SW480 (cell line): ENCODE data around the gene SYNPR.

Source experiments
- DNase-seq: peaks from one replicate; pipeline ENCODE4 v3.0.0-alpha.2; 2016; ENCODE audit warnings: low spot score

The SYNPR gene

DNA sequence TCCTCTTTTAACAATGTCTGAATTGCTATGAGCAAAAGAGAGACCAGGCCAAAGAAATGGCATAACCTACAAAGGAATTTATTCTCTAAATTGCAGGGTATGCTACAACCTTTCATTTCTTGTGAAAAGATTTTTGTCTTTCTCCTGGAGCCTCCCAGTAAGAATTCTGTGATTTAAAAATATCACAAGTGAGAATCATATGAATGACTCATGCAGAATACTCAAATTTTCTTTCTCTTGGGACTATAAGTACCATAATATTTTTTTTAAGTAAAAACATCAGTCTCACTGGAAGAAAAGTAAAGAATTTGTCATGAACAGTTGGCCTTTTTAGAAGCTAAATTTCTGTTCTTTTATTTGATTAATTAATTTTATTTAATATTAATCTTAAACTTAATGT is 26.3 kb downstream of the SYNPR start:
- DNase-seq, result no peak

GRCh38 chr3:63308072-63308471 is 30.0 kb downstream of the SYNPR start:
- DNase-seq, result no peak

GRCh38 chr3:63309768-63310167 is 31.7 kb downstream of the SYNPR start:
- DNase-seq, result no peak

DNA sequence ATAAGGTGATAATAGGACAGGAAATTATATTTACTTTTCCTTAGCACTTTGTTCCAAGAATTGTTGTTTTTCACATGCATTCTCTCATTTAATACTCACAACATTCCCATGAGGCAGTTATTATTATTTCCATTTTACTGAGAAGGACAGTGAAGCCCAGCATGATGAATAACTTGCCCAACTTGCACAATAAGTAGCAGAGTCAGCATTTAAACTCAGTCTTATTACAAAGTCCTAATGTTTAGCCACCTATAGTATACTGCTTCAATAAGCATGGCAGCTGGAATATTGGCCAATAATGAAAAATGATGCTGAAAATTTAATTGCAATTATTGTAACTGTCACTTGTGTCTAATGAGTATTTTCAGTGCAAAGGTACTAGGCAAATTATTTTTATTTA is 45.7 kb downstream of the SYNPR start:
- no peak for DNase-seq

- DNase-seq, result no peak
Measured at GRCh38 chr3:63324621-63325020, 46.5 kb downstream of the SYNPR start.

- no peak for DNase-seq
Measured at GRCh38 chr3:63325386-63325785, 47.3 kb downstream of the SYNPR start.

- peak; percentile 7 for DNase-seq
Measured at GRCh38 chr3:63328365-63328764, 50.3 kb downstream of the SYNPR start.

- no peak for DNase-seq
Measured at GRCh38 chr3:63331520-63331919, 53.4 kb downstream of the SYNPR start.

GRCh38 chr3:63333815-63334214 is 55.7 kb downstream of the SYNPR start:
- DNase-seq, result no peak

GRCh38 chr3:63338351-63338750 is 60.2 kb downstream of the SYNPR start:
- no peak for DNase-seq

- peak; percentile 86 for DNase-seq
Measured at GRCh38 chr3:63343674-63344073, 65.6 kb downstream of the SYNPR start.

GRCh38 chr3:63344661-63345060 is 66.6 kb downstream of the SYNPR start:
- no peak for DNase-seq

DNA sequence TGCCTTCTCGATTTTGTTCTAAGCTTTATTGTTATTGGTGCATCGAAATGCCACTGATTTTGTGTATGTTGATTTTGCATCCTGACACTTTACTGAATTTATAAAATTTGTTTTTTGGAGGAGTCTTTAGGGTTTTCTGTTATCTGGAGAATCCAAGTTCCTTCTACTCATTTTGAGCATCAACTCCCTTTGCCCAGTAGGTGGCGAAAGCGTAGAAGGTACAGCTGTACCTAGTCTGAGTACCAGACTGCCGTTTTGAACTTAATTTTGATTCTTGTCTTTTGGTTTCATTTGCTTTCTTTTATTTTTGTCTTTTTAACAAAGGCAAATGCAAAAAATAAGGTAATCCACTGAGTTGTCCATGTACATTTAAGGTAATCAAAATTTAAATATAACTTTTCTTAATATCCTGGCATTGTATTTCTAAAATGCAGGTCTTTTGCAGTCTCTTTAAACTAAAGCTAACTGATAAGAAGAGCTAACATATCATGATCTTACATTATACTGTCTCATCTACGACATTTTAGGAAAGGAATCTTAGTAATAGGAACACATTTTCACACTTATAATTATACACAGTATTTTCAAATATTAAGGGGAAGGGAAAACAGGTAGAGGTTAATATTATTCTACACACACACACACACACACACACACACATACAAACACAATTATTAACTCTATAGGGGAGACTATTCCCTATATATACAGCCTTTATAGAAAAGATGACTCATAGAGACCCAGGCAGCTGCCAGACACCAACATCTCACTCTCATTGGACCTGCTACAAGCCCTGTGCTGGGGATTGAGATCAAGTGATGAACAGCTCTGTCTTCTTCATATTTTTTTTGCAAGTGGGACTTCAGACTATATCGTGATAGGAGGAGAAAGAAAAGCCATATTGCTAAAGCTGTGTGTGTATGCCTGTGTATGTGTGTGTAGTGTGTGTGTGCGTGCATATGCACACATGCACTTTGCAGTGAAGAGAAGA is 71.8 kb downstream of the SYNPR start:
- peak; percentile 48 for DNase-seq

DNA sequence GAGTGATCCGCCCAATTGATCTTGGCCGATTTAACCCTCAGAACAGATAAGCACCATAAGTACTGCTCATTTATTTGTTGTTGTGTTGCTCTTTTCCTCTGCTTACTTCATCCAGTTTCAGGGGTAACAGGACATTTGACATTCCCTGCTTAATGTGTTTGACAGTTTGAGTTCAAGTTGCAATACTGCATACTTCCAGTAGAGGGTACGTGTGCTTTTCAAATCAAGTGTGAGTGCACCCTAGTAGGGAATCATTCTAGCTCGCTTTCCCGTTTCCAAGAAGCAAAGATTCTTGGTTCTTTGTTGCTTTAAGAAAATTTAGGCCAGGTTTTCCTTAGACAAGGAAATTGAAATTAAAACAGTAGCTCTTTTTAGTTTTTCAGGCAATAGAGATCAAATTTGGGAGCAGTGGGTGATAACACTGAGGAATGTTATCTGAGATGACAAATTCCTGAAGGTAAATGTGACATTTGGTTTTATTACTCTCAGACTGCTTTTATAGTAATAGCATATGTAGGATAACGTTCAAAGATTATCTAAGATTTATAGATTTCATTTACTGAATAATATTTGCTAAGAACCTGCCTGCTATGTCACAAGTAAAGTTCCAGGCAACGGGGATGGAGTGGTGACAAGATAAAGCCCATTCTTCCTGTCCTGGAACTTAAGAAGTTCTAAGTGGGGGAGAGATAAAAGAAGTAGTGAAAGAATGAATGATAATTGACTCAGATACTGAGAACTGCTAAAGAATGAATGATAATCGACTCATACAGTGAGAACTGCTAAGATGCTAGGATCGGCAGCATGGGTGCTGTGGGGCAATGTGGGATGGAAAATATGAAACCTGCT is 73.3 kb downstream of the SYNPR start:
- peak; percentile 64 for DNase-seq

GRCh38 chr3:63352008-63352279 is 73.8 kb downstream of the SYNPR start:
- no peak for DNase-seq

DNA sequence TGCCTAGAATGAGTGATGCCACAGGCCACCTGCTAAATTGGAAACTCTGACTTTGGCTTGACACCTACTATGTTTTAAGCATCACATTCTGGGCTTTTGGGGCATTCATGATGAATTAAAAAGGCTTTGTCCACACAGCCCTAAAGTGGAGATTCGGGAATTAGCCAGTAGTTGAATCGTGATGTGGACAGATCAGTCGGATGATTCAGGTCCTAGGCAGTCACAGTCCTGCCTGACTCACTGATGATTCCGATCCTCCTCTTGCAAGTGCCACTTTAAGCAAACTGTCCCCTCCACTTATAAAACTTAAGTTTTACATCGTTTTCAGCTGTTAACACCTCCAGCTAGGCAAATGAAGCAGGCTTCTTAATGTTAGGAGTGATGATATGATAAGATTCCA is 75.3 kb downstream of the SYNPR start:
- no peak for DNase-seq

GRCh38 chr3:63354160-63354559 is 76.1 kb downstream of the SYNPR start:
- no peak for DNase-seq

DNA sequence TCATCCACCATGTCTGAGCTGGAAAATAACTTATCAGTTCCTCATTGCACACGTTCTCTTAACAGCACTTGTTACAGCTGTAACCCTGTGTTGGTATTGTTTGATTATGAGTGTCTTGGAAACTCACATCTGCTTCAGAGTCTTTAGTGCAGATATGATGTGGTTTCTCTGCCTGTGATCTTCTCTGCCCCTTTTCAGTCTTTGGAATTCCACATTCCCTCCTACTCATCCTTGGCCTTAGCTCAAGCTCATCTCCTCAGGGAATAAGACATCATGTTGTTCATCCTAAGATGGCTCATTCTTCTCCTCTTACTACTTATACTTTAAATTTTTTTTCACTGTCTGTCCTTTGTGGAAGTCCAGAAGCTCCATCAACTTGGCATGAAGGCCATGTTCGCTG is 77.7 kb downstream of the SYNPR start:
- DNase-seq, result no peak

- DNase-seq, result peak; percentile 29
Measured at GRCh38 chr3:63364495-63364894, 86.4 kb downstream of the SYNPR start.

GRCh38 chr3:63364910-63365309 is 86.8 kb downstream of the SYNPR start:
- DNase-seq, result peak; percentile 37

DNA sequence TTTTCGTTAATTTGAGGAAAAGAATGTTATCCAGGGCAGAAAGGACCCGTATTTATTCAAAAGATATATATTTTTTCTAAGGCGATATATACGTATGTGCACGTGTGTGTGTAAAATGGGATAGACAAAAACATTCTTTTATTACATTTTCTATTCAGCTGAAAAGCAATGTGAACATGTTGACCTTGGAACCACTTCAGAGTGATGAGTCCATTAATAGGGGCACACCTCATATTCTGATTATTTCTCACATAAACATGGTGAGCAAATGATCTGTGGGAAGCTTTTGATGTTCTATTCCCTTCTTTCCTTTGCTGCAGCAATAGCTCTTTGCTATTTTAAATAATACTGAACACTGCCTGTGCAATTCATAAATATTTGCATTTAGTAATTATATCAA is 87.6 kb downstream of the SYNPR start:
- no peak for DNase-seq

- no peak for DNase-seq
Measured at GRCh38 chr3:63370094-63370493, 92.0 kb downstream of the SYNPR start.

GRCh38 chr3:63383040-63383439 is 104.9 kb downstream of the SYNPR start:
- DNase-seq, result no peak
